ENCODE data around the gene POLR1F.
A peak's percentile ranks its signal among the peaks of the same experiment; 100 is the strongest.

The POLR1F gene

DNA sequence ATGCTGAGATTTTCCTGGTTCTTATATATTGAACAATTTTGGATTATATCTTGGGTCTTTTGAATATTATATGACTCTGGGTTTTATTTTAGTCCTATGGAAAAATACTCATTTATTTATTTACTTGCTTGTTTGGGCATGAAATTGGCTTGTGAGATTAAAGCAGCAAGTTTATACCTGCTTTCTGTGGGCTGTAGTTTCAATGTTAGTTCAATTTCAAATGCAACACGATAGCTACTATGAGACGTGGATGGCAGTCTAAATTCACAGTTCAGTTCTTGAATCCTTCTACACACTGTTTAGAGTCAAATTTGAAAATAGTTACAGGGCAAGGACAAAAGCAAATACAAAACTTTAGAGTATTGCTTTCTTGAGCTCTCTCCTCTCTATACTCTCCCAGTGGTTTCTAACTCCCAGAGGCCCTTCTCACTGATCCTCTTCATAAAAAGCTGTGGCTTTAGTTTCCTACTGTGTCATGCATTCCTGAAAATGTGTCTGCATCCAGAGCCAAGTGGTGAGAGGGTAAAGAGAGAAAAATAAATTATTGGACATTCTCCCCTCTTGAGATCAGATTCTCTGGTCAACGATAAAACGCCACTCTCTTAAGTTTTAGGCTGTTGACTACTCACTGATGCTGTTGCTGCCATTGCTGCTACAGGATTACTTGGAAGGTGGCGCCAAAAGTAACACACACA lies 34.4 kb downstream of the POLR1F start:
- DNase-seq: no peak

DNA sequence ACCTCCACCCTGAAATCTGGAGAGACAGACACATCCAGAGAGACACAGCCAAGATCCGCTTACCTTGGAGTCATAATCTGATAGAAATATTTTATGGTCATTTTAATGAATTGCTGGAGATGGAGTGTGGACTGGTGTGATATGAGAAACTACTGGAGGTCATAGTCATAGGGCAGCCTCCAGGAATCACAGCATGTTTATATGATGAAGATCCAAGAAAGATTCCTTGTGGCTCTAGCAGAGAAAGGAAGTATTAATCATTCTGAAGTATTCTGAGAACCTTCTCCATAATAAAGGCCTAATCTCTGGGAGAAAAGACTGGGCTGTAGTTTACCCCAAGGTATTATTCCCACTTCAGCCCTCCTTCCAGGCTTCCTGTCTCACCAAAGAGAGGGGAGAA lies 38.0 kb downstream of the POLR1F start:
- DNase-seq: no peak

DNA sequence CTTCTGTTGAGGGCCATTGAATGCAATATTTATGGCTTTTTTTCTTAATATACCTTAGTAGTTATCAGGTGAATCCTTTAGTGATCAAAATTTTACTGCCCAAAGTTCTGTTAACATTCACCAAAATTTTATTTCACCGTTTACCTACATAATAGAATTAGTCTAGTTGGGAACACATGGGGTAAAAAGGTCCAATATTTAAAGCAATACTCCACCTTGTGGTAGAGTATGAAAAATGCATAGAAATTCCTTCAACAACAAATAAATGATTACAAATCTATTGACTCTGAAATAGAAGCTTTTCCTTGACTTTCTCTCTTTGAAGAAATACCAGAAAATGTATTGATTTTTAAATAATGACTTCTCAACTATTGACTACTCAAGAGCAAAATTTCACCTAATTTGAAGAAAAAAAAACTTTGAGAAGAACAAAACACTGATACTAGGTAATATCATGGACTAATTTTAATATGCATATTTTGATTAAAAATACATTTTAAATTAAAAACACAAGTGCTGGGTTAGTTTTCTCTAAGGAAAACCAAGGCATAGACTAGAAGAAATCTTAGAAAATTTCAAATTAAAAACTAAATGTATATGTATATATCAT lies 43.3 kb downstream of the POLR1F start:
- DNase-seq: no peak

DNA sequence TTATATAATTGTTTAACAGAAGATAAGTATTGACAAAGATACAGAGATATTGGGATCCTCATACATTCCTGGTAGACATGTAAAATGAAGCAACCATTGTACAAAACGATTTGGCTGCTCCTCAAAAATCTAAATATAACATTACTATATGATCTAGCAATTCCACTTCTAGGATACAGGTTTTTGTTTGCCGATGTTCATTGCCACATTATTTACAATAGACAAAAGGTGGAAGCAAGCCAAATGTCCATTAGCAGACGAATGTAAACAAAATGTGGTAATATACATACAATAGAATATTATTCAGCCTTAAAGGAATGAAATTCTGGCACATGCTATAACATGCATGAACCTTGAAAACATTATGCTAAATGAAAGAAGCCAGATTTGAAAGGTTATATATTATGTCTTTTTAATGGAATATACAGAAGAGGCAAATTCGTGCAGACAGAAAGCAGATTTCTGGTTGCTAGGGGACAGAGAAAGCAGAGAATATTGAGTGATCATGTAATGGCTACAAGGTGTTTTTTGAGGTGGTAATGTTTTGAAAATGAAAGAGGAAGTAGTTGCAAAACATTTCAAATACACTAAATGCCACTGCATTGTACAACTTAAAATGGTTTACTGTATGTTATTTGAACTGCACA lies 44.9 kb downstream of the POLR1F start:
- no peak for DNase-seq

DNA sequence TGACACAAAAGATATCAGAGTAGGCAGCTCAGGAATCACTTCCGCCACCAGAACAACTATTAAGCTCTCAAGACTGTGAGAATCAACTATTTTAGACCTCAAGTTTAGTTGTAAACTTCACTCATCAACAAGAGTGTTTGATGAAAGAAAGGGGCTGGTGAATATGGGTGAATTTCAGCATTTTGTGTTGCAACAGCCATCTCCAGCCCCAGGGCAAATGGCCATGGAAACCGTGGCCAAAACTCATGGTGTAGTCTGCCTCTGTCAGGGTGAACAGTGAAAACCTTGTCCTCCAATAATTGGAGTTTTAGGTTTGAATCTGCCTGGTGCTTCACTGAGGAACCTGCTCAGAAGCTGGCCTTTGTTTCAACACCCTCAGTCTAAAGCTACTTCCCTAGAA lies 60.0 kb downstream of the POLR1F start:
- peak; percentile 87 for DNase-seq
